ENCODE data around the gene RPLP2.

The RPLP2 gene

DNA sequence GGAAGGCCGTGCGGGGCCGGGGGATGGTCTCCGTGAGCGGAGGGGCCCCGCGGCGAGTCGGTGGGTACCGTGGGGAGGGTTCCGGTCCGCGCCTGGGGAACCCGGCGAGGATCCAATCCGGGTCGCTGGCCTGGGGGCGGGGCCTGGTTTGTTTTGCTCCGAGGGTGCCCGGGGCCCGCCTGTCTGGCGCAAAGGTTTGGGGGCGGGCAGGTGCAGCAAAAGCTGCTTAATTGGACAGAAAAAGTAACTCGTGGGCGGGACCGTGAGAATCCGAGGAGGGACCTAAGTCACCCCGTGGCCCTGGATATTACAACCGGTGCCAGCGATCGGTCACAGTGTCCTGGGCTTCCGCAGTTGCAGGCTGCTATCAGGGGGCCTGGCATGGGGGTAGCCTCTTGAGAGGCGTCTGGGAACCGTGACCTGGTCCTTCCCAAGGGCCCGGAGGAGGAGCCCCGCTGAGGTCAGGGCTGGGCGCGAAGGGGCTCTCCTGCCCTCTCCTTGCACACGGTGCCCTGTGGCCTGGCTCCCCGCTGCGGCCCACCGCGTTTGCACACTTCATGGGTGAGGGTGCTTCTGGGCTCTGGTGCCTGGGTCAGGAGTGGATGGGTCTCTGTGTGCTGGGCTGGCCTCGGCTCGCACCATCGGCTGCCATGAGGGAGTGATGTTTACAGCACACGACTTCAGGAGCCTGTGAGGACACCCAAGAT lies 10.3 kb downstream of the RPLP2 start:
- H3K27ac ChIP-seq: peak overlapping the region; percentile 80
- TF ChIP-seq, protein P1, sequence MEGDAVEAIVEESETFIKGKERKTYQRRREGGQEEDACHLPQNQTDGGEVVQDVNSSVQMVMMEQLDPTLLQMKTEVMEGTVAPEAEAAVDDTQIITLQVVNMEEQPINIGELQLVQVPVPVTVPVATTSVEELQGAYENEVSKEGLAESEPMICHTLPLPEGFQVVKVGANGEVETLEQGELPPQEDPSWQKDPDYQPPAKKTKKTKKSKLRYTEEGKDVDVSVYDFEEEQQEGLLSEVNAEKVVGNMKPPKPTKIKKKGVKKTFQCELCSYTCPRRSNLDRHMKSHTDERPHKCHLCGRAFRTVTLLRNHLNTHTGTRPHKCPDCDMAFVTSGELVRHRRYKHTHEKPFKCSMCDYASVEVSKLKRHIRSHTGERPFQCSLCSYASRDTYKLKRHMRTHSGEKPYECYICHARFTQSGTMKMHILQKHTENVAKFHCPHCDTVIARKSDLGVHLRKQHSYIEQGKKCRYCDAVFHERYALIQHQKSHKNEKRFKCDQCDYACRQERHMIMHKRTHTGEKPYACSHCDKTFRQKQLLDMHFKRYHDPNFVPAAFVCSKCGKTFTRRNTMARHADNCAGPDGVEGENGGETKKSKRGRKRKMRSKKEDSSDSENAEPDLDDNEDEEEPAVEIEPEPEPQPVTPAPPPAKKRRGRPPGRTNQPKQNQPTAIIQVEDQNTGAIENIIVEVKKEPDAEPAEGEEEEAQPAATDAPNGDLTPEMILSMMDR (conservative IDR thresholded peaks at IDR 0.05): no peak
- no peak for TF ChIP-seq ZFX (IDR thresholded peaks at IDR 0.05)

DNA sequence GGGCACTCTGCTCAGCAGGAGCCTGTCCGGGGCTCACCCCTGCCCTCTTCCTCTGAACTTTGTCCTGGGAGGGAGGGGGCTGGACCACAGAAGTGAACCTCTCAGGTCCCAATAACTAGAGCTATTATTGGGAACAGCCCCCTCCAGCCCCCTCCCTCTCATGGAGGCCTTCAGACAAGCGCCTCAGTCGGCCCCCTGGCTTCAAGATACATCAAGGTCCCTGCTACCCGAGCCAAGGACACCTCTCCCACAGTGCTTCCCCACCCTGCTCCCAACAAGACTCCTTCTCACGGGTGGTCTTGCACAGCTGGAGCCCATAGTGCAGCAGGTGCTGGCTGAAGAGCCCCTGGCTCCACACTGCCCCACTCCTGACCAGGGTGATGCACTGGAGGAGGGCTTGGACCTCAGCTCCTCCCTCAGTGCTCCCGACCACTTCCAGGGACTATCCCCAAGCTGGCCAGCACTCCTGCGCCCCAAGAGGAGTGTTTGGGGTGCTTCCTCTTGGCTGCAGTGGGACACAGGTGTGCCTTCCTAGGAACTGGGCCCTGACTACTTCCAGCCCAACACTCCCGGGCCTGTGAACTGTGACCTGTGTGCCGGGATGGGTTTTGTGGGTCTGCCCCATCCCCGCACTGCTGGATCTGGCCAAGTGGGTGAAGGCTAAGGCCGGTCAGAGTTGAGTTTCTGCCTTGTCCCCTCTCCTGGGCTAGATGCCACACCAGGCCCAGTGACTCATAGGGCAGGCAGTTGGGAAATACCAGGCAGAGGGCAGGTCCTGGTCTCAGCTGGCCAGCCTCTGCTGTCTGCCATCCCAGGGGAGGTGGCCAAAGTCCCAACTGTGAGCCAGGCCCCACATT lies 11.1 kb downstream of the RPLP2 start:
- H3K27ac ChIP-seq: peak overlapping the region; percentile 80
- TF ChIP-seq ZFX (IDR thresholded peaks at IDR 0.05): no peak

DNA sequence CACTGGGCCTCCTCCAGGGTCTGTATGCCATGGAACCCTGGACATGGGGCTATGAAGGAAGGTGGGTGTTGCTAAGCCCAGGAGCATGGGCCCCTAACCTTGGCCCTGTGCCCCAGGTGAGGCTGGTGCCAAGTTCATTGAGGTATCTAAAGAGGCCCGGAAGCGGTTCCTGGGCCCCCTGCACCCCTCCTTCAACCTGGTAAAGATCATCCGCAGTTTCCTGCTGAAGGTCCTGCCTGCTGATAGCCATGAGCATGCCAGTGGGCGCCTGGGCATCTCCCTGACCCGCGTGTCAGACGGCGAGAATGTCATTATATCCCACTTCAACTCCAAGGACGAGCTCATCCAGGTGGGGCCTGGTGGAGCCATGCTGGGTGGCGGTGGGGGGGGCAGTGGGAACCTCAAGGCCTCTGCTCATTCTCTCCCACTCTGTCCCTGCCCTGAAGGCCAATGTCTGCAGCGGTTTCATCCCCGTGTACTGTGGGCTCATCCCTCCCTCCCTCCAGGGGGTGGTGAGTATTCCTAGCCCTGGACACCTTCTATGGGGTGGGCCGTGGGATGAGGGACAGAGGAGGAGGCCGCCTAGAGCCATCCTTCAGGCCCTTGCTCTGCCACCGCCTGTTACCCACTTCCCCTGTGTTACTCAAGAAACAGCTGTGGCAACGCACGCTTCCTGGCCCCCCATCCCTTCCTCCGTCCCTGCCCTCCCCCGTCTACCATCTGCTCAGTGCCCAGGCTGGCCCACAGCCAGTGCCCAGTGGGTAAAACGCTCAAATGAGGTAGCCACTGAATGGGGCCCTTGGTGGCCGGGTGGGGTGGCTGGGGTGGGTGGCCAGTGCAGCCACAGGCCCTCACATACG lies 12.0 kb downstream of the RPLP2 start:
- H3K27ac ChIP-seq: peak overlapping the region; percentile 80
- no peak for TF ChIP-seq ZFX (IDR thresholded peaks at IDR 0.05)
- TF ChIP-seq, protein P1 (conservative IDR thresholded peaks at IDR 0.05): no peak

DNA sequence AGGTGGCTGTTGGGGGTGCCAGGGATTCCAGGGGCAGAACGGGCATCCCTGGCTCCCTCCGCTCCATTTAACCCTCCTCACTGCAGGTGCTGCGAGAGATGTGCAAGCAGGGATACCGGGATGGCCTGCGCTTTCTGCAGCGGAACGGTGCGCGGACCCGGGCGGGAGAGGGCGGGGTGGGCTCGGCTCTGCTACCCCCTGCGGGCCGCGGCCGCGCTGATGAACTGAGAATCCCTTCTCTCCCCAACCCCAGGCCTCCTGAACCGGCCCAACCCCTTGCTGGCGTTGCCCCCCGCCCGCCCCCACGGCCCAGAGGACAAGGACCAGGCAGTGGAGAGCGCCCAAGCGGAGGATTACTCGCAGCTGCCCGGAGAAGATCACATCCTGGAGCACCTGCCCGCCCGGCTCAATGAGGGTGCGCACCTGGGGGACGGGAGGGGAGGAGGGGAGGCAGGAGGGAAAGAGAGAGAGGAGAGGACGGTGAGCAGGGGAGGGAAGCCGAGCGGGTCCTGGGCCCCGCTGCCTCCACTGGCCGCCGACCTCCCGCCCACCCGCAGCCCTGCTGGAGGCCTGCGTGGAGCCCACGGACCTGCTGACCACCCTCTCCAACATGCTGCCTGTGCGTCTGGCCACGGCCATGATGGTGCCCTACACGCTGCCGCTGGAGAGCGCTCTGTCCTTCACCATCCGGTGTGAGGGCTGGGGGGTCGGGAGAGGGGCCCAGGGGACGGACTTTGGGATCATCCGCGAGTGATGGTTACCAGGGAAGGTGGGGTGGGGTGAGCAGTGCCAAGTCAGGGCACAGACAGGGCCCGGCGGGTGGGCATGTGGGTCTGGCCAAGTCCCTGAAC lies 13.9 kb downstream of the RPLP2 start:
- no peak for TF ChIP-seq ZFX (IDR thresholded peaks at IDR 0.05)
- TF ChIP-seq, protein P1 (conservative IDR thresholded peaks at IDR 0.05): no peak
- H3K27ac ChIP-seq: peak overlapping the region; percentile 98

DNA sequence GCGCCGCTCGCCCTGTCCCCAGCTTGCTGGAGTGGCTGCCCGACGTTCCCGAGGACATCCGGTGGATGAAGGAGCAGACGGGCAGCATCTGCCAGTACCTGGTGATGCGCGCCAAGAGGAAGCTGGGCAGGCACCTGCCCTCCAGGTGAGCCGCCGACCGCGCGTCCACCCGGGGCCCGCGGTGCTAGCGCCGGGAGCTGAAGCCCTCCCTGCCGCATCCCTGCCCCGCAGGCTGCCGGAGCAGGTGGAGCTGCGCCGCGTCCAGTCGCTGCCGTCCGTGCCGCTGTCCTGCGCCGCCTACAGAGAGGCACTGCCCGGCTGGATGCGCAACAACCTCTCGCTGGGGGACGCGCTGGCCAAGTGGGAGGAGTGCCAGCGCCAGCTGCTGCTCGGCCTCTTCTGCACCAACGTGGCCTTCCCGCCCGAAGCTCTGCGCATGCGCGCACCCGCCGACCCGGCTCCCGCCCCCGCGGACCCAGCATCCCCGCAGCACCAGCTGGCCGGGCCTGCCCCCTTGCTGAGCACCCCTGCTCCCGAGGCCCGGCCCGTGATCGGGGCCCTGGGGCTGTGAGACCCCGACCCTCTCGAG lies 14.6 kb downstream of the RPLP2 start:
- TF ChIP-seq, protein P1 (conservative IDR thresholded peaks at IDR 0.05): no peak
- 0 out of 2 replicates have a peak, but pooled peaks have one; percentile 14 for TF ChIP-seq ZFX (IDR thresholded peaks at IDR 0.05)

DNA sequence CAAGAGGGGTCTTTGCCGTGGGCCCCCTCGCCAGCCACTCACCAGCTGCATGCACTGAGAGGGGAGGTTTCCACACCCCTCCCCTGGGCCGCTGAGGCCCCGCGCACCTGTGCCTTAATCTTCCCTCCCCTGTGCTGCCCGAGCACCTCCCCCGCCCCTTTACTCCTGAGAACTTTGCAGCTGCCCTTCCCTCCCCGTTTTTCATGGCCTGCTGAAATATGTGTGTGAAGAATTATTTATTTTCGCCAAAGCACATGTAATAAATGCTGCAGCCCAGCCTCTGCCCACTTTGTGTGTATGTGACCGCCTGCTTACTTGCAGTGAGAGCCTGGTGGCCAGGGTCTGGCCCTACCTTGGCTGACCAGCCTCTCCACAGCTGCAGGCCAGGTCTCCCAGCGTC lies 15.2 kb downstream of the RPLP2 start:
- H3K27ac ChIP-seq: peak overlapping the region; percentile 98

More for the DNA sequence above, 14.6 kb downstream of the RPLP2 start:
- peak overlapping the region; percentile 98 for H3K27ac ChIP-seq

More for the DNA sequence above, 15.2 kb downstream of the RPLP2 start:
- TF ChIP-seq ZFX (IDR thresholded peaks at IDR 0.05): no peak
- TF ChIP-seq, protein P1 (conservative IDR thresholded peaks at IDR 0.05): no peak

Data from C4-2B (cell line).